Fibroblast of skin of left biceps (primary cell): ENCODE results near the gene SMIM28.
"Not testable (repeated sequence)": the region's sequence is repeated elsewhere in the genome, so short reads cannot be mapped to it uniquely, and the experiment has no call there.

Experiments used
- DNase-seq, 2 experiments: peaks; one replicate each; pipeline ENCODE4 v3.0.0-alpha.2; 2013; ENCODE audit warnings: low read depth in 2 of 2

The SMIM28 gene

DNA sequence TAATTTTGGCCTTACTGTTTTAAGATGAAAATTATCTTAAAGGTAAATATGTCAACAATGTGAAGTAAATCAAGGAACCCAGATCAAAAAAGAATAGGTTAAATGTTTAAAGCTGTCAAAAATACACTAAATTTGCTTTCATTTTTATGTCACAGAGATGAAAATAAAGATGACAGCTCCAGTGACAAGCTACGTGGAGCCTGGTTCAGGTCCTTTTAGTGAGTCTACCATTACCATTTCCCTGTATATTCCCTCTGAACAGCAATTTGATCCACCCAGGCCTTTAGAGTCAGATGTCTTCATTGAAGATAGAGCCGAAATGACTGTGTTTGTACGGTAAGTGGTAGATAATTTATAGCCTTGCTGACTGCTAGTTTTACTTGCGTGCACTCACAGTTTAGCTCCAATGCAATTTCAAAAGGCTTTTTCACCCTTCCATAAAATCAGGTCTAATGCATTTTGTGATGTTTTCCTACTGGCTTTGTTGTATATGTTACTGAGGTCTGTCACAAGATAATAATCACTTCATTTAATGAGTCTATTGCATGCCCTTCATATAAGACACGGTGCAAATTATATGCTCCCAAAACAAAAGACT is 28.2 kb downstream of the SMIM28 start:
- DNase-seq, result no peak

DNA sequence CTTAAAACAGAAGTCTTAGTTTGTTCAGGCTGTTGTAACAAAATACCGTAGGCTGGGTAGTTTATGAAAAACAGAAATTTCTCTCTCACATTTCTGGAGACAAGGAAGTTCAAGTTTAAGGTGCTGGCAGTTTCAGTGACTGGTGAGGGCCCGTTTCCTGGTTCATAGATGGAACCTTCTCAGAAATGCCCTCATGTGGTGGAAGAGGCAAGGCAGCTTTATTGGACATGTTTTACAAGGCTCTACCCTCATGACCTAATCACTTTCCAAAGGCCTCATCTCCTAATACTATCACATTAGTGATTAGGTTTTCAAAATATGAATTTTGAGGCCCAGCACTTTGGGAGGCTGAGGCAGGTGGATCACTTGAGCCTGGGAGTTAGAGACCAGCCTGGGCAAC is 28.7 kb downstream of the SMIM28 start:
- no peak for DNase-seq

DNA sequence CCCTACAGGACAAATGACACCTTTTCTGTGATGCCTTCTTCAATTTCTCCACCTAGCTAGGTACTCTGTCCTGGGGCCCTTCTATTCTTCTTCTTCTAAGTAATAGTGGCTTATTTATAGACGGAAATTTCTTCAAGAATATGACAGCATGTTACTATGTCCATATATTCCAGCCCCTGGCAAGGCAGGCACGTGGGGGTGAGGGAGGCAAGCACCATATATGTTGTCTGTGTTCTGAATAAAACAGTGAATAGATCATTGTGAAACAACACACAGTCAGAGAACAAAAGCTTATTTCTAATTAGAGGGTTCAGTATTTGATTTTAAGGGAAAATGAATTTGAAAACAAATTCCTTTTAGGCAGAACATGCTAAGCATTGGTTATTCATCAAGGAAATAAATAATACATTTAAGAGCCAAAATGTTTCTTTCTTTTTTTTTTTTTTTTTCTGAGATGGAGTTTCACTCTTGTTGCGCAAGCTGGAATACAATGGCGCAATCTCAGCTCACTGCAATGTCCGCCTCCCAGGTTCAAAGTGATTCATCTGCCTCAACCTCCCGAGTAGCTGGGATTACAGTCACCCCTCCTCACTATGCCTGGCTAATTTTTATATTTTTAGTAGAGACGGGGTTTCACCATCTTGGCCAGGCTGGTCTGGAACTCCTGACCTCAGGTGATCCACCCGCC is 32.5 kb downstream of the SMIM28 start:
- peak; percentile 8 to 21 for DNase-seq

DNA sequence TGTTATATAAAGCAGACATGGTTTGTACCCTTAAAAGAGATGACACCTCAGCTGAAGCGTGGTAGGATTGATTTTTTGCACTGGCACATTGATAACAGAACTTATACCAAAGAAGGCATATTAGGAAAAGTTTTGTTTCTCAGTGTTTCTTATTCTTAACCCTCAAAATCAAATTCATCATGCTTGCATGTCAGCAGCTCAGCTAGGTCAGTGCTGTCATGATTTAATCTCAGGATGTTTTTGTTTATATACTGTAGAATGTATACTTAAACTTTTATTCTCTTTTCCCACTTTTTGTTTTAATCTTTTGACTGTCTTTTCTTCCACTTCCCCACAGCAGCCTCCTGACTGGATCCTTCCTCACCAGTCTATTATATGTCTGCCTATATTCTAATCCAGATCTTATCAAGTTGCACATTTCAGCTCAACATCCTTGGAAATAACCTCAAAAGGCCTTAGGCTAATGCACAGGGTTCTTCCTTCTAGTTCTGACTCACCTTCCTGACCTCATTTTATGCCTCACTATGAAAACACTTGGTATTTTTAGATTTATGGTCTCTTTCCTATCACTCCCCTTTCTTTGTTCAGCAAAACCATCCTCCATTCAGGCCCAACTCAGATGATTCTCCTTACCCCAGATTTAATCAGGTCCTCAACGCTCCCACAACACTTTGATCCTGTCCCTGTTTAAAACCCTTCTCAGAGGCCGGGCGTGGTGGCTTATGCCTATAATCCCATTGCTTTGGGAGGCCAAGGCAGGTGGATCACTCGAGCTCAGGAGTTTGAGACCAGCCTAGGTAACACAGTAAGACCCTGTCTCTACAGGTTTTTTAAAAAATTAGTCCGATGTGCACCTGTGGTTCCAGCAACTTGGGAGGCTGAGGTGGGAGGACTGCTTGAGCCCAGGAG is 33.5 kb downstream of the SMIM28 start:
- peak in 1 of 2 experiments; percentile 4 for DNase-seq

DNA sequence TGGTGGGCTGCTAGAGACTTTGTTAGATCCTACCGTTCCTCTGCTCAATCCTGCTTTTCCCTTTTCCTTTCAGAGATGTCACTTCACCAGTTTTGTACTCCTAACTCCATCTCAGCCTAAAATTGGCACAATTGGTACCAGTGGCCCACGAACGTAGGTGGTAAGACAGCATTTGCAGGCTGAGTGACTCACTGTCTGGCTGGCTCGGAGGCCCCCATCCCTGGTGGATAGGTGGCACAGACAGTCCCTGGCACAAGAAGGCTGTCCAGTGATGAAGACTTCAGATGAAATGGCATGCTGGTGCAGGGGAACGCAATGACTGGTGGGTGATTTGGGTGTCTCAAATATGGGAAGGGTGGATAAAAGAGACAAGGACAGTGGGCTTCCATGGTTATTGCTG is 37.4 kb downstream of the SMIM28 start:
- no peak for DNase-seq

DNA sequence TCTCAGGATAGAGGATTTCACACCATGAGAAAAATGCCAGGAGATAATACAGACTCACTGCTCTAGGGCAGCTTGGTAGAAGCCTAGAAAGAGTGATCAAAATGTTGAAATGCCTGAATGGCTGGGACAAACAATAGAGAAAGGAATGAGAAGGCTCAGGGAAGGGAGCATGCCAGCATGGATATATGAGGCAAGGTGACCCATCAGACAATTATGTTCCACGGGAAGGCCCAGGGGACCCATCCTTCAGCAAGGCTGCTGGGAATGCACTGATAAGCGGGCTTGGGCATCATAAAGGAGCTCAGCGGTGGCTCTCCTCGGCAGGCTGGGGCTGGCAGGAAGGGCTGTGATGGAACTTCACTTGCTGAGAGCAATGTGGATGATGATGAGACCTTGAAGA is 38.5 kb downstream of the SMIM28 start:
- no peak for DNase-seq

DNA sequence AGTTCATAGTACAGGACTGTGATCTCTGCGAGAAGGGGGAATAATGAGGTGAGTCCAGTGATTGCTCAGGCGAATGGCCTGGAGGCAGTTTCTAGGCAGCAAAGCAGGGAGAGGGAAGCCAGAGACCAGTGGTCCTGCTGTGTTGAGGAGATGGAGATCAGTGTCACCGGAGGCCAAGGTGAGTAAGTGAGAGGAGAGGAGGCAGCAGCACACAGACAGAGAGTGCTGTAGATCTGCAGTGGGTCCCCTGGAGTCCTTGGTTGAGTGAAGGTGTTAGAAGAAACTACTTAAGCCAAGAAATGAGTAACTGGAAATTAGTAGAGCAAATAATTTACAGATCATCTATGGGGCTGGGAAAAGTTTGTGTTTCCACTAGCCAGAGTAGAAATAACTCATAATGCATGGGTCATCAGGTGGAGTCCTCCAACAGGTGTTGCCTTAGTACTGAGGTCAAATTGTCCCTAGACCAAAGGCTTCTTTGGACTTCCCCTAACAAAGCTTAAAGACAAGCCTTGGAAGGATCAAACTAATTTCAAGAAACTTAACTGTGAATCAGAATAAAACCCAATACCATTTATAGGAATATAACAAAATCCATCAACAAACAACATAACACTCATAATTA is 39.9 kb downstream of the SMIM28 start:
- no peak for DNase-seq

DNA sequence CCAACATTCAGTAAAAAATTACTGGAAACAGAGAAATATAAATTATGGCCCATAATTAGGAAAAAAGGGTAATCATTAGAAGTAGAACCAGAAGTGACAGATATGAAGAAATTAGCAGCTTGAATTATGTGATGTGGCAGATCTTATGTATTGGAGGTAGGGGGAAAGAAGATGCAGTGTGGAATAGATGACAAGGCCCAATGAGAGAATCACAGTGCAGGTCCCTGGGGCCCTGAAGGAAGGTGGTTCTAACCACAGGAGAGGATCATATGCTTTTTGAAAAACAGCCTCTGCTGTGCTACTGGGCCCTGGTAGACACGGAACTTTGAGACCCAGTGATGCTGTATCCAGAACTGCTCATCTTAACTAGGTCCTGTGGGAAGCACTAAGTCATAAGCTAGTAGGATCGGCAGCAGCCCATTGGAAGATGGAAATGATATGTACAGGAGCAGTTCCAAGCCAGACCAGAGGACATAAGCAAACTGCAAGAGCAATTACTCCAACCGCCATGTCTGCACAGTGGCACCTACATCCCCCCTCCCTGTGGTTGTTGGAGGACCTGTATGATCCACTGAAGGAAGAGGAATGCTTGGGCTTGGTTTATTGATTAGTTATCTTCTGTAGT is 40.5 kb downstream of the SMIM28 start:
- no peak for DNase-seq

DNA sequence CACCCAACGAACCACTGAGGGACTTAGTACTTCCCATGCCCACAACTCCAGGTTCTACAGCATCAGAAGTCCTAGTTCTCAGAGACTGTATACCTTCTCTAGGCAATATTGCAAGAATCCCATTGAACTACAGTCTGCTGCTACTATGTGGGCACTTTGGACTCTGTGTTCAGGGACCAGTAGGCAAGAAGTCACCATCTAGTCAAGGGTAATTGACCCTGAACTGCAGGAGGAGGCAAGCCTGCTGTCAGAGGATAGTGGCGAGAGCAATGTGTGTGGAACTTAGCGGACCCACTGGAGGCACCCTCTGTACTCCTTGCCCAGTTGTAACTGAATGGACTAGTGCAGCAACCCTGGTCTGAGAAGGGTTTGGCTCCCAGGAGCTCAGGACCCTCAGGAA is 42.1 kb downstream of the SMIM28 start:
- DNase-seq, result no peak

DNA sequence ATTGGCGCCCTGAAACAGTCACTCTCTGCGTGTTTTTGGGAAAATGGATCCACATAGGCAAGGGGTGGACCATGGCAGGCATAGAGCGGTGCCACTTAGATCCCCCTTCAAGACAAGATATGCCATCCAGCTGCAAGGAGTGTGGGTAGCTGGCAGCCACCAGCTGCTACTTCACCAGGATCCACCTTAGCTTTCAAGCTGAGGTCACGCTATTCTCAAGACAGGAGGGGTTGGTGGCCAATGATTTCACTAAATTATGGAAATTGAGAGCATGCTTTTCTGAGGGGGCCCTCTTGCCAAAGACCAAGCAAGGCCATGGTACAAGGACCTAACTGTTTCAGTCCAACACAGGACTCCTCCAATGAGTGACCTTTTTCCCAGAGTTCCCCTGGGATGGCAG is 42.7 kb downstream of the SMIM28 start:
- no peak for DNase-seq

DNA sequence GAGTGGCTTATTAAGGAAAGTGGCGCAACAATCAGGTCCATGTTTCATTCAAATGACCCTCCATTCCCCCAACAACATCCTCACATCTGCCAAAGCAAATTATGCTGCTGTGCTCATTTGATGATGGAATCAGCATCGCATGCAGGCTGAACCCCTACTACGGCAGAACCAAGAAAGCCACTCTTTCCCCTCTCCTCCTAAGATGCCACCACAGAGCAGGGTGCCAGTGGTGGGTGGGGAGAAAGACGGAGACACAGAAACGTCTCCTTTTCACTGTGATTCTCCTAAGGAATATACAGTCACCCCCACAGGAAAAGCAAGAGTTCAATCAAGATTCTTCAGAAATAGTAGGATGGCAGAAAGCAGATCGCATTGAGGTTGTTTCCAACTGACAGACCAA is 43.4 kb downstream of the SMIM28 start:
- DNase-seq, result no peak

DNA sequence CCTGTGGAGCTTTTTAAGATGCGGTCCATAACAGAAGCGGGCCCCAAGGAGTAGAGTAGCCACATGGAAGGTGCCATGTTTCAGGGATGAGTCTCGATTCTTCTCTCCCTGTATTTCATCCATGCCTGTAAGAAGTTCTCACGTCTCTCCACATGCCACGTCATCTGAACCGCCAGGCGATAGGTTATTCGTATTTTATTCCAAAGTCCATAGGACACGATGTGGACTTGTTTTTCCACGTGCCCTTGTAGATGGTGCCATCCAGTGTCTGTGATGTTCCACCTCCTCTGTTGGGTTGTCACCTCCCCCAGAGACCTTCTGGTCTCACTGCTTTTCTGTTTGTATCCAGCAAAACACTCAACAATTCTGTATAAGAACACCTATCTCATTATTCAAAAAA is 43.9 kb downstream of the SMIM28 start:
- no peak for DNase-seq

DNA sequence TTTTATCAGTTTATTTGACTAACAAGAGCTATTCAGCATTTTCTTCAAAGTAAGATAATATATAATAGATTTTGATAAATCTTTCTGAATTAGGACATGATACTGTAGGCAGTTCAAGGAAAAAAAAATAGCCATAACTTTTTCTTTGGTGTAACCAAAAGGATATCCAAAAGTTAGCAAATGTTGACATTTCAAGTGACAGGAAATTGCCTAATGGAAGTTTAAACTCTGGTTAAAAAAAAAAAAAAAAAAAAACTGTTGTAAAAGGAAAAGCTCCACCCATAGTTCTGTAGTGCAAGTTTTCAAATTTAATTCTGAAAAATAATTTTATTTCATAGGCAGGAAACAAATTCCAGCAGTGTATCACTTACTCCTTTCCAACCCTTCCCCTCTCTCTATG is 45.2 kb downstream of the SMIM28 start:
- no peak for DNase-seq

DNA sequence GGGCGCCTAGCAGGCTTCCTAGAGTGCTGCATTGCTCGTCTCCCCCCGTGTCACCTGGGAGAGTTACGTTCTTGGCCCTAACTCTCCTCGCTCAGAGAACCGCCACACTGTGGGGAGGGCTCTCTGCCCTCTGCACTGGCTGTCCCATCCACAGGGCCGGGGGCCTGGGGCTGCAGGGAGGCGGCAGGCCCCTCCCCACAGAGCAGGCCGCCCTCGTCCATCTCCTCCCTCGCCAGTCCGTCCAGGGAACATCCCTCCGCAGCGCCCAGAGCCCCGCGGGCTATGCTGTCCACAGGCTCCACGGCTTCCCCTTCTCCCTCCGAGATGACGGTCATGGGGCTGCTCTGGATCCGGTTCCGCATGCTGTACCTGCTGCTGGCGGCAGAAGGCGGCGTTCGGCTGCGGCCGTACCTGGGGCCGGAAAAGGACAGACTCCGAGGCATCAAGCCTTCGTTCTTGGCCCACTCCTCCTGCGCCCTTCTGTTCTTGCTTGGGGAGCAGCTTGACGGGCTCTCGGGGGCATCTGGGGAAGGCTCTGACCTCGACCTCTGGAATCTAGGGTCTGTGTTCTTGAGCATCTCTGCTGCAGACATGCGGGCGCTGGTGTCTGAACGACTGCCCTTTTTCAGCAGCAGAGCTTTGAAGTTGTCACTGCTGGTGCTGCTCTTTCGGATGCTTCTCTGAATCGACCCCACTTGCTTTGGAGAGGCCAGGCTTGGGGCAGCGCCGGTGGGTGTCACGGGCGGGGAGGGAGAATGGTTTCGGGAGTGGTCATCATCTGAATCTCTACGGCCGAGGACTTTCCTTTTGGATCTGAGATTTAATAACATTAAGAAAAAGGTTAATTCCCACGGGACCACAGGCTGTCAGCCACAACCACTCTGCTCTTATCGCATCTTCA is 46.5 kb downstream of the SMIM28 start:
- no peak for DNase-seq

DNA sequence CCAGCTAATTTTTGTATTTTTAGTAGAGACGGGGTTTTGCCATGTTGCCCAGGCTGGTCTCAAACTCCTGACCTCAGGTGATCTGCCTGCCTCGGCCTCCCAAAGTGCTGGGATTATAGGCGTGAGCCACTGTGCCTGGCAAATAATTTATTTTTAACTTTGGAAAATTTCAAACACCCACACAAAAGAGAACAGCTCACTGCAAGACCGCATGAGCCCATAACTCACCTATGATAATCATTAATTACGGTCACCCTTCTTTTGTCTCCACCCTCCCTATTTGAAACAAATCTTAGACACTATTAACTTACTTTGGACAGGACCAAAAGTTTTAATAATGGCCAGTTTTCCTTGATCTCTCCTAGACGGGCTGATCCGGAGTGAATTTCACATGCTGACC is 47.6 kb downstream of the SMIM28 start:
- DNase-seq, result not testable (repeated sequence)

DNA sequence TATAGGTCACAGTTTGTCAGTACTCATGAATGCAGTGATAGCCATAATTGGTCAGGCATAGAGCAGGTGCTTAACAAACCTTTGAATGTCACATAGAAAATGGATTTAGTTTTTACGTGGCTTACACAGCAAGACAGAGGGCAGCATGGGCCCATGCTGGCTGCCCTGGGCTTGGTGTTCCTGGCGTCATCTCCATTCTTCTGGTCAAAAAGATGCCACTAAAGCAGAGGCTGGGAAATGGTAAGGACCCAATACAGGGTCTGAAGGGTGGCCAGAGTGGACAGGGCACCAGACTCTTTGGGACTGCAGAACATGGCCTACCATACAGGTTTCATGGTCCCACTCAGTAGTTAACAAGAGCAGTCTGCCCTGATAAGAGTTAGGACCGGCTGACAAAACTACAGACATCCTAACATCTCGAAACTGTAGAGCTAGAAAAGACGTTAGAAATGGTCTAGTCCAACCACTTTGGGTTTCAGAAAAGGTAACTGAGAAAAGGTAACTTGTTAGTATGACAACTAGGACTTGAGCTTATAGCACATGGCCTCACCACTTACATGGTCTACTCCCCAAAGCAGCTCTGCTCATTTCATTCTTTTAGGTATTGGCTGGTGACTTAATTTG is 48.9 kb downstream of the SMIM28 start:
- DNase-seq, result no peak

DNA sequence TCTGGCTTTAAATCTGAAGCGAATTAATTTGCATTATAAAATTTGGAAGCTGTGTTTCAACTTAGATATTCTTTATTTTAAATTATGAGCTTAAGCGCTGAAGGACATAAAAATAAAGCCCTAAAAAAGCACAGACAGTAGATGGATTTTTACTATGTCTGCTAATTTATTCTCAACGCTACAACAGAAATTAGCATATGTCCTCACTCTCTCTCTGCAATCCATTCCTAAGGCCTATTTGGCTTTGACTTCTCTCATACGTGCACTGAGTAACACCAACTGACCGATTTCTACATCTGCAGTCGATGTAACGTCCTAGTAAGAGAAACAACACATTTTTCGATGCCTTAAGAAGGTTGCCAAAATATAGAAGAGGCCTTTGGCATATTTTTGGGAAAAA is 50.0 kb downstream of the SMIM28 start:
- DNase-seq, result no peak

DNA sequence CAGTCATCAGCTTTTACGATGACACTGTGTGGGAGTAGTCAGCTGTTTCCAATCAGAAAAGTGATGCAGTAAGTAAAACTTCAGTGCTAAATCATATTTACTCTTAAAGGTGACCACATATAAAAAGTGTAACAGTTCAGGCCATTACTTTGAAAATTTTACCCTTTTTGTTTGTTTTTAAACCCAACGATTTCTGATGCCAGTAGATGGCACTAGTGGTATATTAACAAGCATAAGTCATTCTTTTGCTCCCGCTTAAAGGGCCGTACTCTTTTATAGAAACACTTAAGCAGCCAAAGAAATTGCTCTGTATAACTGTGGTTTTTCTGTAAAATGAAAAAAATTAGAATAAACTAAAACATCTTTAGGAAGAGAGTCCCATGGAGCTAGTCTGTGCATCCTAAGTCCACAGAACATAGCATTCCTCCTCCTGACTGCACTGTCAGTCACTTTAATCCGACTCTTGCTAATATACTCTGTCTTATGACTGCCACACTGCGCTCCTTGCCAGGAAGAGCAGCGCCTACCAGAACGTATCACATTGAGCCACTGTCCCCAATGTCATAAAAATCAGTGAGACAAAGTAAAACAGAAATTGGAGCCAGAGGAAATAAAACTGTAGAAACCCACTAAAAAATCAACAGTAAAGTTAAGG is 51.4 kb downstream of the SMIM28 start:
- peak; percentile 15 to 23 for DNase-seq

DNA sequence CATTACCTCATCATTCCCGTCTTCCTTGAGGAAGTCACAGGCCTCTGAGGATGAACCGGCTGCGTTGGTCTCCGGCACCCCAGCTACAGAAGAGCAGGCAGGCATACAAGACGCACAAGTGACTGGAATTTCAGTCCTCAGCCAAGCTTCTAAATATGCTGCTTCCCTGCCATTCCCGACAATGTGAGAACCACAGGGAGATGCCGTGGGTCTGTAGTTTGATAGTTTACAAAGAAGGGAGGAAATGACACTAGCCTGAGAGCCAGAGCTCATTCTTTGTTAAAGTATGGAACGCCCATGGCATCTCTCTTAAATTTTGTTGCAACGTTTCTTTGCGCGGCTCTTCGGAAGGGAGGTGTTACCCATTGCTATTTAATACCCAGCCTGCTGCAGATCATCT is 52.1 kb downstream of the SMIM28 start:
- DNase-seq, result no peak
